ENCODE measurements around the gene PLEK.

- TF ChIP-seq, protein P1, sequence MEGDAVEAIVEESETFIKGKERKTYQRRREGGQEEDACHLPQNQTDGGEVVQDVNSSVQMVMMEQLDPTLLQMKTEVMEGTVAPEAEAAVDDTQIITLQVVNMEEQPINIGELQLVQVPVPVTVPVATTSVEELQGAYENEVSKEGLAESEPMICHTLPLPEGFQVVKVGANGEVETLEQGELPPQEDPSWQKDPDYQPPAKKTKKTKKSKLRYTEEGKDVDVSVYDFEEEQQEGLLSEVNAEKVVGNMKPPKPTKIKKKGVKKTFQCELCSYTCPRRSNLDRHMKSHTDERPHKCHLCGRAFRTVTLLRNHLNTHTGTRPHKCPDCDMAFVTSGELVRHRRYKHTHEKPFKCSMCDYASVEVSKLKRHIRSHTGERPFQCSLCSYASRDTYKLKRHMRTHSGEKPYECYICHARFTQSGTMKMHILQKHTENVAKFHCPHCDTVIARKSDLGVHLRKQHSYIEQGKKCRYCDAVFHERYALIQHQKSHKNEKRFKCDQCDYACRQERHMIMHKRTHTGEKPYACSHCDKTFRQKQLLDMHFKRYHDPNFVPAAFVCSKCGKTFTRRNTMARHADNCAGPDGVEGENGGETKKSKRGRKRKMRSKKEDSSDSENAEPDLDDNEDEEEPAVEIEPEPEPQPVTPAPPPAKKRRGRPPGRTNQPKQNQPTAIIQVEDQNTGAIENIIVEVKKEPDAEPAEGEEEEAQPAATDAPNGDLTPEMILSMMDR (tag by site-specific recombination; IDR thresholded peaks at IDR 0.05): no peak
- TF ChIP-seq HOXA7 (CRISPR knock-in tag; IDR thresholded peaks at IDR 0.05; ENCODE audit: borderline replicate concordance) (no peak), BCL11A (tag by site-specific recombination; IDR thresholded peaks at IDR 0.05; ENCODE audit: low read depth) (no peak), ZFP41 (tag by site-specific recombination; IDR thresholded peaks at IDR 0.05; ENCODE audit: borderline replicate concordance) (no peak), ZNF629 (tag by site-specific recombination; IDR thresholded peaks at IDR 0.05) (no peak), ZNF776 (tag by site-specific recombination; IDR thresholded peaks at IDR 0.05; ENCODE audit: borderline replicate concordance) (no peak), REST (tag by site-specific recombination; IDR thresholded peaks at IDR 0.05) (no peak)
Observed at GRCh38 chr2:68344031-68344430, 21.1 kb upstream of the PLEK start.

Measured in HEK293 (cell line).